Progenitor cell of endocrine pancreas (in vitro differentiated cells): Measurements from ENCODE around the gene HOXC11. TPM values are rescaled to one million over a fixed set of nuclear protein-coding genes. Genes with fewer than 3 reads are reported as not detected.
A peak's percentile ranks its signal among the peaks of the same experiment; 100 is the strongest.

Source experiments
- DNase-seq: peaks from one replicate; pipeline ENCODE4 v3.0.0; 2021; ENCODE audit warnings: low spot score; ENCODE audit not compliant: unreplicated experiment
- H3K27ac Mint-ChIP-seq: 2 replicates; pipeline ENCODE4 v1.8.0; 2021; ENCODE audit warnings: mild to moderate bottlenecking, moderate library complexity, mixed read lengths
- H3K27me3 Mint-ChIP-seq: 2 replicates; pipeline ENCODE4 v1.8.0; 2021; ENCODE audit warnings: mixed read lengths
- H3K36me3 Mint-ChIP-seq: 2 replicates; pipeline ENCODE4 v1.8.0; 2022; ENCODE audit warnings: mixed read lengths; ENCODE audit not compliant: insufficient read depth
- H3K4me1 Mint-ChIP-seq: 2 replicates; pipeline ENCODE4 v1.8.0; 2021; ENCODE audit warnings: low read depth, mixed read lengths
- H3K4me3 Mint-ChIP-seq: 2 replicates; pipeline ENCODE4 v1.8.0; 2021; ENCODE audit warnings: low read depth, mild to moderate bottlenecking, moderate library complexity, mixed read lengths
- H3K9me3 Mint-ChIP-seq: 2 replicates; pipeline ENCODE4 v1.8.0; 2021; ENCODE audit warnings: low read depth, mixed read lengths
- CTCF ChIP-seq: fragments of 200-600 bp; sonication (generic); IDR thresholded peaks from one replicate; pipeline ENCODE4 v1.5.0; 2021; ENCODE audit warnings: antibody characterized with exemption, mild to moderate bottlenecking; ENCODE audit not compliant: unreplicated experiment
- total RNA-seq: library from RNA; stranded (reverse); gene quantifications from 2 replicates; pipeline ENCODE4 v1.2.1, GENCODE V29; 2021

HOXC11 gene
- total RNA-seq, 1 donor from 2014 or later, result not detected

GRCh38 chr12:53974084-53975063 lies 1.4 kb downstream of the HOXC11 start, which contains the start of gene HOTAIR:
HOTAIR (minus strand) TSS chr12:53974954.
- DNase-seq, result no peak
- Mint-ChIP-seq H3K9me3 (no peaks in the 10 kb centered on the region), H3K27ac (peak within 1 kb of the TSS; percentile 79), H3K4me1 (no peaks in the 10 kb centered on the region), H3K36me3 (no peaks in the 10 kb centered on the region), H3K27me3 (peaks cover 93% of the 10 kb centered on the region), H3K4me3 (no peak within 1 kb of the TSS)
- TF ChIP-seq CTCF, result no peak

- DNase-seq, result no peak
- Mint-ChIP-seq H3K9me3 (no peaks in the 10 kb centered on the region), H3K27ac (no peak overlapping the region), H3K36me3 (no peaks in the 10 kb centered on the region), H3K27me3 (peaks cover 93% of the 10 kb centered on the region), H3K4me1 (no peaks in the 10 kb centered on the region), H3K4me3 (no peak overlapping the region)
- no peak for TF ChIP-seq CTCF
These were observed 2.1 kb downstream of the HOXC11 start for GRCh38 chr12:53975064-53975471.

GRCh38 chr12:53975479-53976152 lies 2.7 kb downstream of the HOXC11 start:
- no peaks in the 10 kb centered on the region for H3K9me3 Mint-ChIP-seq
- TF ChIP-seq CTCF, result no peak
- peaks cover 93% of the 10 kb centered on the region for H3K27me3 Mint-ChIP-seq
- no peak for DNase-seq
- peak overlapping the region; percentile 79 for H3K27ac Mint-ChIP-seq
- no peak overlapping the region for H3K4me3 Mint-ChIP-seq
- no peaks in the 10 kb centered on the region for H3K4me1 Mint-ChIP-seq
- no peaks in the 10 kb centered on the region for H3K36me3 Mint-ChIP-seq

GRCh38 chr12:53976172-53976822 lies 3.4 kb downstream of the HOXC11 start:
- Mint-ChIP-seq H3K4me1 (no peaks in the 10 kb centered on the region), H3K27me3 (peaks cover 93% of the 10 kb centered on the region), H3K36me3 (no peaks in the 10 kb centered on the region), H3K4me3 (no peak overlapping the region), H3K27ac (no peak overlapping the region), H3K9me3 (no peaks in the 10 kb centered on the region)
- DNase-seq, result no peak
- no peak for TF ChIP-seq CTCF
